ENCODE data around the gene RPS26. TPM values are rescaled to one million over a fixed set of nuclear protein-coding genes. Genes with fewer than 3 reads are reported as not detected.

Gene RPS26
- total and polyA plus RNA-seq, 9 of the 15 experiments (the other 6 are each of a cell fraction or from before 2014, with no cell fraction given) = 70.2 to 1,589 (median 852) TPM

DNA sequence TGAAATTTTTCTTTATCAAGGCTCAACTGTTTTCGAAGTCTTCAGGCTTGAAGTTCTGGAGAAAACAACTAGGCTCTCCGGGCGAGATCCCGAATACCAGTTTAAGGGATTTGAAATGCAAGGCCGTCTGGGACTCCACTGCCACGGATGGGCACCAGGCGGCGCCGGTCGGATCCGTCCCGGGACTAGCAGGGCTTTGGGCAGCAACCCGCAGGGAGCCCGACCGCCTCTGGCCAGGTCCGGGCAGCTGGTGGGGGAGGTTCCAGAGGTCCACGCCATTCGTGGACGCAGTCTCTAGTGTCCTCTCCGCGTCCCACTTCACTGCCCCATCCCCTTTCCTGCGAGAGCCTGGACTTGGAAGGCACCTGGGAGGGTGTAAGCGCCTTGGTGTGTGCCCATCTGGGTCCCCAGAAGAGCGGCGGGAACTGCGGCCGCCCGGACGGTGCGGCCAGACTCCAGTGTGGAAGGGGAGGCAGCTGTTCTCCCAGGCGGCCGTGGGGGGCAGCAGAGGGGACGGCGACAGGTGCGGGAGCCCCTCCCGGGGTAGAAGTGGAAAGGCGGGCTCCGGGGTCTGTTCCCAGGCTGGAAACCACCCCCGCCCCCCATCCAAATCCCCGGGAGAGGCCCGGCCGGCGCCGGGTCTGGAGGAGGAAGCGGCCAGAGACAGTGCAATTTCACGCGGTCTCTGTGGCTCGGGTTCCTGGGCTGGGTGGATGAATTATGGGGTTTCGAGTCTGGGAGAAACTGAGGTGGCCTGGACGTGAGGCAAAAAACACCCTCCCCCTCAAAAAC lies 37.4 kb downstream of the RPS26 start (continued):
- TF ChIP-seq ELF4 (CRISPR knock-in tag; IDR thresholded peaks at IDR 0.05) (no peak), ZC3H11A (IDR thresholded peaks at IDR 0.05; ENCODE audit: low read depth, low read length) (no peak), GTF2E2 (tag; IDR thresholded peaks at IDR 0.05) (no peak), MAFK (IDR thresholded peaks at IDR 0.05; ENCODE audit: low read length) (no peak), MAZ (CRISPR knock-in tag; conservative IDR thresholded peaks at IDR 0.05 in 1 of 2, IDR thresholded peaks at IDR 0.05 in 1 of 2) (peak; percentile 18 to 25; a peak in 3 of 4 replicates), FUS (optimal IDR thresholded peaks at IDR 0.05; ENCODE audit: low read depth, low read length) (no peak), ZNF507 (tag; conservative IDR thresholded peaks at IDR 0.05) (no peak), RBM22 (IDR thresholded peaks at IDR 0.05; ENCODE audit: low read depth, low read length, poor library complexity, severe bottlenecking) (no peak), ZNF140 (CRISPR knock-in tag; IDR thresholded peaks at IDR 0.05) (no peak), NR2C1 (IDR thresholded peaks at IDR 0.05) (no peak), NR2C1 (tag; IDR thresholded peaks at IDR 0.05) (no peak), PTBP1 (IDR thresholded peaks at IDR 0.05; ENCODE audit: low read depth, low read length) (no peak), ZC3H8 (IDR thresholded peaks at IDR 0.05) (no peak), FOXA1 (IDR thresholded peaks at IDR 0.05; ENCODE audit: borderline replicate concordance) (no peak), HDAC1 (IDR thresholded peaks at IDR 0.05) (no peak), CHD2 (IDR thresholded peaks at IDR 0.05; ENCODE audit: low read depth, low read length) (no peak)
- TF ChIP-seq, protein P1, sequence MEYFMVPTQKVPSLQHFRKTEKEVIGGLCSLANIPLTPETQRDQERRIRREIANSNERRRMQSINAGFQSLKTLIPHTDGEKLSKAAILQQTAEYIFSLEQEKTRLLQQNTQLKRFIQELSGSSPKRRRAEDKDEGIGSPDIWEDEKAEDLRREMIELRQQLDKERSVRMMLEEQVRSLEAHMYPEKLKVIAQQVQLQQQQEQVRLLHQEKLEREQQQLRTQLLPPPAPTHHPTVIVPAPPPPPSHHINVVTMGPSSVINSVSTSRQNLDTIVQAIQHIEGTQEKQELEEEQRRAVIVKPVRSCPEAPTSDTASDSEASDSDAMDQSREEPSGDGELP (CRISPR knock-in tag; IDR thresholded peaks at IDR 0.05; ENCODE audit: borderline replicate concordance) = peak; percentile 78
- TF ChIP-seq, protein P2, sequence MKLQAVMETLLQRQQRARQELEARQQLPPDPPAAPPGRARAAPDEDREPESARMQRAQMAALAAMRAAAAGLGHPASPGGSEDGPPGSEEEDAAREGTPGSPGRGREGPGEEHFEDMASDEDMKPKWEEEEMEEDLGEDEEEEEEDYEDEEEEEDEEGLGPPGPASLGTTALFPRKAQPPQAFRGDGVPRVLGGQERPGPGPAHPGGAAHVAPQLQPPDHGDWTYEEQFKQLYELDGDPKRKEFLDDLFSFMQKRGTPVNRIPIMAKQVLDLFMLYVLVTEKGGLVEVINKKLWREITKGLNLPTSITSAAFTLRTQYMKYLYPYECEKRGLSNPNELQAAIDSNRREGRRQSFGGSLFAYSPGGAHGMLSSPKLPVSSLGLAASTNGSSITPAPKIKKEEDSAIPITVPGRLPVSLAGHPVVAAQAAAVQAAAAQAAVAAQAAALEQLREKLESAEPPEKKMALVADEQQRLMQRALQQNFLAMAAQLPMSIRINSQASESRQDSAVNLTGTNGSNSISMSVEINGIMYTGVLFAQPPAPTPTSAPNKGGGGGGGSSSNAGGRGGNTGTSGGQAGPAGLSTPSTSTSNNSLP (IDR thresholded peaks at IDR 0.05; ENCODE audit: borderline replicate concordance, low read depth, low read length) = no peak
- TF ChIP-seq, protein P3, sequence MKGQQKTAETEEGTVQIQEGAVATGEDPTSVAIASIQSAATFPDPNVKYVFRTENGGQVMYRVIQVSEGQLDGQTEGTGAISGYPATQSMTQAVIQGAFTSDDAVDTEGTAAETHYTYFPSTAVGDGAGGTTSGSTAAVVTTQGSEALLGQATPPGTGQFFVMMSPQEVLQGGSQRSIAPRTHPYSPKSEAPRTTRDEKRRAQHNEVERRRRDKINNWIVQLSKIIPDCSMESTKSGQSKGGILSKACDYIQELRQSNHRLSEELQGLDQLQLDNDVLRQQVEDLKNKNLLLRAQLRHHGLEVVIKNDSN (CRISPR knock-in tag; IDR thresholded peaks at IDR 0.05) = no peak
- TF ChIP-seq, protein P4, sequence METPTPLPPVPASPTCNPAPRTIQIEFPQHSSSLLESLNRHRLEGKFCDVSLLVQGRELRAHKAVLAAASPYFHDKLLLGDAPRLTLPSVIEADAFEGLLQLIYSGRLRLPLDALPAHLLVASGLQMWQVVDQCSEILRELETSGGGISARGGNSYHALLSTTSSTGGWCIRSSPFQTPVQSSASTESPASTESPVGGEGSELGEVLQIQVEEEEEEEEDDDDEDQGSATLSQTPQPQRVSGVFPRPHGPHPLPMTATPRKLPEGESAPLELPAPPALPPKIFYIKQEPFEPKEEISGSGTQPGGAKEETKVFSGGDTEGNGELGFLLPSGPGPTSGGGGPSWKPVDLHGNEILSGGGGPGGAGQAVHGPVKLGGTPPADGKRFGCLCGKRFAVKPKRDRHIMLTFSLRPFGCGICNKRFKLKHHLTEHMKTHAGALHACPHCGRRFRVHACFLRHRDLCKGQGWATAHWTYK (CRISPR knock-in tag; IDR thresholded peaks at IDR 0.05) = peak; percentile 47; the same call in 1 of the 2 replicates
